Fibroblast of lung (primary cell): Measurements from ENCODE around the gene ANKH. TPM values are rescaled to one million over a fixed set of nuclear protein-coding genes. Genes with fewer than 3 reads are reported as not detected.

ENCODE experiments used
- DNase-seq, 2 donors: peaks; one replicate each; pipeline versions ENCODE4 v3.0.0 to v3.0.0-alpha.2; 2010; ENCODE audit warnings: low read depth in 2 of 2
- H2AFZ ChIP-seq: 2 replicates; pipeline ENCODE4 v1.5.1; 2012; ENCODE audit warnings: low read length, control low read depth, inconsistent platforms
- H3K27ac ChIP-seq: 2 replicates; pipeline ENCODE4 v1.5.1; 2011; ENCODE audit warnings: low read length, control low read depth; ENCODE audit not compliant: insufficient read depth
- H3K27me3 ChIP-seq: 2 replicates; pipeline ENCODE4 v1.5.1; 2011; ENCODE audit warnings: mild to moderate bottlenecking, low read length; ENCODE audit not compliant: control insufficient read depth, insufficient read depth
- H3K36me3 ChIP-seq: 2 replicates; pipeline ENCODE4 v1.5.1; 2011; ENCODE audit warnings: low read length; ENCODE audit not compliant: control insufficient read depth, insufficient read depth
- H3K4me1 ChIP-seq: 2 replicates; pipeline ENCODE4 v1.5.1; 2011; ENCODE audit warnings: low read length; ENCODE audit not compliant: control insufficient read depth, insufficient read depth; ENCODE audit errors: extremely low read depth
- H3K4me2 ChIP-seq: 2 replicates; pipeline ENCODE4 v1.5.1; 2011; ENCODE audit warnings: low read length, control low read depth; ENCODE audit not compliant: insufficient read depth; ENCODE audit errors: extremely low read depth
- H3K4me3 ChIP-seq, 4 experiments: fragments of 200-600 bp in 1 of 4; sonication (generic) in 1 of 4; replicated peaks in 1 of 4; 2 replicates each; pipeline ENCODE4 v1.5.1; 2011 to 2016; ENCODE audit warnings: low read length in 4 of 4, low read depth in 3 of 4, mild to moderate bottlenecking in 3 of 4, control low read depth in 2 of 4, inconsistent platforms in 1 of 4, mixed read lengths in 1 of 4; ENCODE audit not compliant: insufficient read depth in 1 of 4; ENCODE audit errors: control extremely low read depth in 1 of 4
- H3K79me2 ChIP-seq: 2 replicates; pipeline ENCODE4 v1.5.1; 2012; ENCODE audit warnings: mild to moderate bottlenecking, low read length, inconsistent platforms; ENCODE audit not compliant: control insufficient read depth, insufficient read depth
- H3K9ac ChIP-seq: 2 replicates; pipeline ENCODE4 v1.5.1; 2011; ENCODE audit warnings: mild to moderate bottlenecking, low read length, control low read depth; ENCODE audit not compliant: insufficient read depth
- H3K9me3 ChIP-seq: 2 replicates; pipeline ENCODE4 v1.5.1; 2012; ENCODE audit warnings: low read depth, low read length; ENCODE audit not compliant: control insufficient read depth, insufficient read depth
- H4K20me1 ChIP-seq: 2 replicates; pipeline ENCODE4 v1.5.1; 2011; ENCODE audit warnings: low read length; ENCODE audit not compliant: control insufficient read depth, insufficient read depth; ENCODE audit errors: extremely low read depth
- EZH2 ChIP-seq: IDR thresholded peaks from 2 replicates; pipeline ENCODE4 v1.5.1; 2012; ENCODE audit warnings: low read length, control low read depth, mild to moderate bottlenecking; ENCODE audit errors: missing control alignments
- polyA plus RNA-seq, 2 donors: library from polyadenylated mRNA; depleted of rRNA in 1 of 2; stranded (reverse) in 1 of 2; unstranded in 1 of 2; fragments of >200 nt; gene quantifications; 2 replicates each; pipeline ENCODE4 v1.2.1, GENCODE V29; 2011 to 2012; ENCODE audit warnings: missing spikeins in 1 of 2
- total RNA-seq: library from RNA; depleted of rRNA; stranded (reverse); fragments of >200 nt; gene quantifications from 2 replicates; pipeline ENCODE4 v1.2.1, GENCODE V29; 2014
- TF ChIP-seq, protein P1 (sequence below), 2 donors: IDR thresholded peaks in 1 of 2; conservative IDR thresholded peaks in 1 of 2; 1 replicate in 1 of 2; 2 replicates in 1 of 2; pipeline ENCODE4 v1.5.1; 2011 to 2012; ENCODE audit warnings: low read length in 2 of 2, control low read depth in 1 of 2, inconsistent platforms in 1 of 2, low read depth in 1 of 2, mild to moderate bottlenecking in 1 of 2

The ANKH gene
- total and polyA plus RNA-seq, 2 donors (not counting 1 experiment from before 2014, with no cell fraction given), result 5.8 to 10.9 TPM

GRCh38 chr5:14666357-14666756 is 205.2 kb downstream of the ANKH start:
- Histone ChIP-seq H4K20me1 (no peaks in the 10 kb centered on the region), H3K27ac (no peak overlapping the region), H2AFZ (no peak overlapping the region), H3K9me3 (no peaks in the 10 kb centered on the region), H3K27me3 (no peaks in the 10 kb centered on the region), H3K4me3 (peak overlapping the region in 3 of 4 experiments; percentile 51 to 91 (median 83)), H3K9ac (no peak overlapping the region), H3K4me1 (peaks cover 4% of the 10 kb centered on the region), H3K4me2 (peak overlapping the region; percentile 75), H3K36me3 (no peaks in the 10 kb centered on the region), H3K79me2 (peaks cover 68% of the 10 kb centered on the region)
- DNase-seq, result no peak
- TF ChIP-seq EZH2, result no peak
- TF ChIP-seq, protein P1, sequence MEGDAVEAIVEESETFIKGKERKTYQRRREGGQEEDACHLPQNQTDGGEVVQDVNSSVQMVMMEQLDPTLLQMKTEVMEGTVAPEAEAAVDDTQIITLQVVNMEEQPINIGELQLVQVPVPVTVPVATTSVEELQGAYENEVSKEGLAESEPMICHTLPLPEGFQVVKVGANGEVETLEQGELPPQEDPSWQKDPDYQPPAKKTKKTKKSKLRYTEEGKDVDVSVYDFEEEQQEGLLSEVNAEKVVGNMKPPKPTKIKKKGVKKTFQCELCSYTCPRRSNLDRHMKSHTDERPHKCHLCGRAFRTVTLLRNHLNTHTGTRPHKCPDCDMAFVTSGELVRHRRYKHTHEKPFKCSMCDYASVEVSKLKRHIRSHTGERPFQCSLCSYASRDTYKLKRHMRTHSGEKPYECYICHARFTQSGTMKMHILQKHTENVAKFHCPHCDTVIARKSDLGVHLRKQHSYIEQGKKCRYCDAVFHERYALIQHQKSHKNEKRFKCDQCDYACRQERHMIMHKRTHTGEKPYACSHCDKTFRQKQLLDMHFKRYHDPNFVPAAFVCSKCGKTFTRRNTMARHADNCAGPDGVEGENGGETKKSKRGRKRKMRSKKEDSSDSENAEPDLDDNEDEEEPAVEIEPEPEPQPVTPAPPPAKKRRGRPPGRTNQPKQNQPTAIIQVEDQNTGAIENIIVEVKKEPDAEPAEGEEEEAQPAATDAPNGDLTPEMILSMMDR (conservative IDR thresholded peaks at IDR 0.05 in 1 of 2, IDR thresholded peaks at IDR 0.05 in 1 of 2; ENCODE audit: low read depth in 1 of 2, low read length in 2 of 2), result no peak

- H3K27ac ChIP-seq, result no peak overlapping the region
- TF ChIP-seq EZH2, result no peak
- TF ChIP-seq, protein P1 (conservative IDR thresholded peaks at IDR 0.05 in 1 of 2, IDR thresholded peaks at IDR 0.05 in 1 of 2; ENCODE audit: low read depth in 1 of 2, low read length in 2 of 2), result no peak
- H3K9me3 ChIP-seq, result no peaks in the 10 kb centered on the region
- H3K4me1 ChIP-seq, result peaks cover 5% of the 10 kb centered on the region
- H4K20me1 ChIP-seq, result no peaks in the 10 kb centered on the region
- peak overlapping the region; percentile 51 to 91 (median 82) for H3K4me3 ChIP-seq
- peak overlapping the region; percentile 75 for H3K4me2 ChIP-seq
- peaks cover 64% of the 10 kb centered on the region for H3K79me2 ChIP-seq
- H3K27me3 ChIP-seq, result no peaks in the 10 kb centered on the region
- H3K36me3 ChIP-seq, result no peaks in the 10 kb centered on the region
- H2AFZ ChIP-seq, result no peak overlapping the region
- no peak overlapping the region for H3K9ac ChIP-seq
- DNase-seq, result peak in 1 of 2 donors; percentile 31
These were observed 205.6 kb downstream of the ANKH start for GRCh38 chr5:14665949-14666348.

DNA sequence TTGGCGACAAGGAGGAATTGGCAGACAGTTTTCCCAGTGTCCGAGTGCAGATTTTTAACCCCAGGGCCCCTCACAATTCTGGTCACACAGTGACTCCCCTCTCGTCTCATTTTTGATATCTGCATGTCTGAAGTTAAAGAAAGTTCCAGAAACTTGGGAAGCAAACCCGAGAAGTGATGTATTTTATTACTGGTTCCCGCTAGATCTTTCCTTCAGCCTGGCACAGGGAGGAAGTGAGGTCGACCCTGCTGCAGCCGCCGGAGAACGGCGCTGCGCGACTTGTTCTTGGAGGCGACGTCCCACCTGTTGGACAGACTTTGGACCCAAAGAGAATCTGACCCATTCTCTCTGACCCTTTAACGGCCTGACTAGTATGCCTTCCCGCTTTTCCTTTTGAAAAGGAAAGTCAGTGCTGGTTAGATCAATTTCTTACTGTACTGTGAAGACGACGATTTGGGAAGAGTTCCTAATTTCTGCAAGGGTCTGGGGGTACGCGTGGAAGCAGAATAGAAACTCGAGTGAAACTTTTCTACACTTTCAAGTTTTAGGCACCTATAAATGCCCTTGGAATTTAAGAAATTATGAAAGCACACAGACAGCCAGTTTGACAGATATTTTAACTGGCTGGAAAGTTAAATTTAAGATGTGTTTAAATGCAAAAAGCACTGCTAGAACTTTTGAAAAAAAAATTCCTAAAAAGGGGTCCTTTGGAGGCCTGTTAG is 206.3 kb downstream of the ANKH start:
- peak in 1 of 2 donors; percentile 23 for DNase-seq
- H3K4me1 ChIP-seq, result peaks cover 12% of the 10 kb centered on the region
- peak overlapping the region; percentile 75 for H3K4me2 ChIP-seq
- peak overlapping the region; percentile 91 for H3K27ac ChIP-seq
- H3K27me3 ChIP-seq, result no peaks in the 10 kb centered on the region
- no peaks in the 10 kb centered on the region for H3K9me3 ChIP-seq
- TF ChIP-seq EZH2, result no peak
- H2AFZ ChIP-seq, result peak overlapping the region; percentile 12
- peak overlapping the region; percentile 88 for H3K9ac ChIP-seq
- peak overlapping the region; percentile 51 to 91 (median 82) for H3K4me3 ChIP-seq
- H3K79me2 ChIP-seq, result peaks cover 61% of the 10 kb centered on the region
- H4K20me1 ChIP-seq, result no peaks in the 10 kb centered on the region
- no peaks in the 10 kb centered on the region for H3K36me3 ChIP-seq
